GM19193 (cell line): ENCODE data around the gene HSPB8.

ENCODE experiments used
- POLR2A ChIP-seq: IDR thresholded peaks from 4 replicates; pipeline ENCODE4 v1.6.1; 2011; ENCODE audit not compliant: insufficient read depth, insufficient read length; ENCODE audit errors: extremely low read depth

Gene HSPB8

GRCh38 chr12:119178544-119179334 lies at the start of gene HSPB8:
Gene HSPB8 (plus strand): TSS chr12:119178931. CDS start chr12:119179313, 382 bp downstream.
- TF ChIP-seq POLR2A = no peak

- TF ChIP-seq POLR2A = no peak
Measured at GRCh38 chr12:119129827-119130434, 48.8 kb upstream of the HSPB8 start.

DNA sequence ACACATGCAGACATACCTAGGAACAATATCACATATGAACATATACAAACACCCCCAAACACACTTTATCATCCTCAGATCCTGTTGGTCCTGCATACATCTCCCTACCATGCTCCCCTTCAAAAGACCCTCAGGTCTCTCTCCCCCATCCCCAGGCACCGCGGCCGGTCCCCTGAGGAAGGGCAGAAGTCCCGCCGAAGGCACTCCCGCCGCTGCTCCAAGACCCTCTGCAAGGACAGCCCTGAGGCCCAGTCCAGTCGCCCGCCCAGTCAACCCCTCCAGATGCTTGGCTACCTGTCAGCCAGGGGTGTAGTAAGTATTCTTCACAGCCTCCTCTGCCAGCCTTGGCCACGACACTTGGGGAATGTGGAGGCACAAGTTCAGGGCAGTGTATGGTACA lies 48.2 kb upstream of the HSPB8 start:
- no peak for TF ChIP-seq POLR2A

DNA sequence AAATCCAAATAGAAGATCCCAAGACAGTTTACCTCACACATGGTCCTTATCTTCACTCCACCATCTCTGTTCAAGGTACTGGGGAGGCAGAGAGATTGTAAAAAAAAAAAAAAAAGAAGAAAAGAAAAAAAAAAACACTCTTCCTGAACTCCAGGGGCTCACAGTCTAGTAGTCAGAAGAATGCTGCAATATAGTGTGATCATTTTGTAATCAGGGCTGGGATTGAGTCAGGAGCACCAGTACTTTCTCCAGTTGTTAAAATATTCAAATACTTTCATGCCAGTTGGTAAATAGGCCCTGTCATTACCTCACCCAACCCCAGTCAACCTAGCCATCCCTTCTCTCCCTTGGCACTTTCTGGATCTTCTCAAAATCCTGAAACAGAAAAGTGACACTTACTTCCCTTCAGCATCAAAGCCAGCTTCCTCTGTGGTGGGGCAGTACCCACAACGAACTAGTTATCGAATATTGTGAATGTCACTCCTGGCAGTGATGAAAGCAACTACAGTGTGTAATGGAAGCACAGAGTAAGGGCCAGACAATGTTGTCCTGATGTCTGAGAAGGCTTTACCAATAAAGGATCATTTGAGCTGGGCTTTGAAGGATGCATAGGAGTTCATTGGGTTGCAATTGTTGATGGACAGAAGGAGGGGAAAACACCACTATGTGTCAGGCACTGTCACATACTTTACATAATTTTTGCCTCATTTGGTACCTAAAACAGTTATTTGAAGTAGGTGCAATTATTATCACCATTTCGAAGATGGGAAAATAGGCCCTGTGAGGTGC lies 44.3 kb upstream of the HSPB8 start:
- no peak for TF ChIP-seq POLR2A

- no peak for TF ChIP-seq POLR2A
Measured at GRCh38 chr12:119136811-119137410, 41.8 kb upstream of the HSPB8 start.

DNA sequence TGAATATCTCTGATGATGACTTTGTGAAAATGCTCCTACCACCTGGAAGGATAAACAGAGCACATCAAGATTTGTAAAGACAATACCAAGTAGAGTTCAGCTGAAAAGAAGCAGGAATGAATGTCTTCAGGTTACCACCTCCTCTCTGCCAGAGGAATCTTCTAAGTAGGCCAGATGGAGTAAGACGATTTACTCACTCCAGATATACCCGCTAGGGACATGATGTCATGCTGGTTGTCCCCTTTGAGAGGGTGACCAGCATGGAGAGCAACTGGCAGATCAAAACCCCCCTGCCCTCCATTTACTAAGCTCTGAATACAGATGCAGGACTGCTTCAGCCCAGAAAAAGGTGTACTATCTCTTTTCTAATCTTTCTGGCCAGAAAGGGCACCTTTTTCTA lies 39.3 kb upstream of the HSPB8 start:
- TF ChIP-seq POLR2A = no peak

GRCh38 chr12:119145367-119145766 lies 33.4 kb upstream of the HSPB8 start:
- TF ChIP-seq POLR2A = no peak

- no peak for TF ChIP-seq POLR2A
Measured at GRCh38 chr12:119147847-119148448, 30.8 kb upstream of the HSPB8 start.

GRCh38 chr12:119149270-119149669 lies 29.5 kb upstream of the HSPB8 start:
- no peak for TF ChIP-seq POLR2A

GRCh38 chr12:119151445-119152026 lies 27.2 kb upstream of the HSPB8 start:
- TF ChIP-seq POLR2A = no peak

GRCh38 chr12:119153477-119154434 lies 25.0 kb upstream of the HSPB8 start:
- TF ChIP-seq POLR2A = no peak

GRCh38 chr12:119154435-119154818 lies 24.3 kb upstream of the HSPB8 start:
- TF ChIP-seq POLR2A = no peak

GRCh38 chr12:119156401-119157044 lies 22.2 kb upstream of the HSPB8 start:
- no peak for TF ChIP-seq POLR2A
